Adipose tissue (tissue), 3 donors: ENCODE measurements around the gene GNAQ. TPM values are rescaled to one million over a fixed set of nuclear protein-coding genes. Genes with fewer than 3 reads are reported as not detected.

Experiments used
- H3K27ac ChIP-seq: one replicate; pipeline ENCODE4 v1.5.1; 2013; ENCODE audit warnings: low read depth, low read length
- WGBS, 3 donors: extraction: QIAGEN DNeasy Blood & Tissue Kit; methylation state at CpG; one replicate each; pipeline ENCODE4 v1.1.7; 2013; 5-methylcytosine and 5-hydroxymethylcytosine counted together
- polyA plus RNA-seq, 3 donors: library from polyadenylated mRNA; stranded (reverse); fragments of 200-250 nt; gene quantifications; one replicate each; pipeline ENCODE4 v1.2.3, GENCODE V29; 2013
- donor health status: healthy with polysubstance abuse.
- donor health status: Bipolar disorder and iron deficiency.
- donor health status: healthy.

GNAQ gene
- polyA plus RNA-seq, 3 donors = 6.3 to 24.9 (median 16.8) TPM

GRCh38 chr9:78033870-78034269 lies 2.3 kb upstream of the GNAQ start:
- no peak overlapping the region for H3K27ac ChIP-seq
- WGBS, 3 donors = 63 to 83% (median 81%) methylated on average over 2 of the region's 2 CpGs

GRCh38 chr9:78032730-78033457 lies 1.3 kb upstream of the GNAQ start:
- 29 to 35% (median 34%) methylated on average over 14 of the region's 14 CpGs for WGBS, 3 donors
- H3K27ac ChIP-seq = peak overlapping the region; percentile 81

- 1 to 2% (median 1%) methylated on average over 62 to 91 of the region's 95 CpGs for WGBS, 3 donors
- peak overlapping the region; percentile 81 for H3K27ac ChIP-seq
Observed at GRCh38 chr9:78031893-78032729, 500 bp upstream of the GNAQ start.

- WGBS, 3 donors = 0 to 1% (median 1%) methylated on average over 55 to 87 of the region's 91 CpGs
- H3K27ac ChIP-seq = no peak overlapping the region
Observed at GRCh38 chr9:78030553-78031443, 813 bp downstream of the GNAQ start.

DNA sequence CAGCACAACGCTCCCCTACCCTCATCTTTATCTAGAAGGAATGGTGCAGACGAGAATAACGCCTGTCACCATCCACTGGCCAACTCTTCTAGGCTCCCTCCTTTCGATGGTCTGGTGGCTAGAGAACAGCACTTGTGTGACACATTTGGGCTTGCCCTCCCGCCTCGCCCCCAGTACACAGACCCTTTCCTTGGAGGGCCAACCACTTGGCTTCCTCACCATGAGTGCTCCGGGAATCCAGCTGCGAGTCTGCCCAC lies 1.4 kb downstream of the GNAQ start:
- H3K27ac ChIP-seq = no peak overlapping the region
- 0 to 3% (median 1%) methylated on average over 8 of the region's 8 CpGs for WGBS, 3 donors

GRCh38 chr9:78029551-78030295 lies 1.9 kb downstream of the GNAQ start:
- no peak overlapping the region for H3K27ac ChIP-seq

GRCh38 chr9:78028926-78029325 lies 2.7 kb downstream of the GNAQ start:
- WGBS, 3 donors = 48 to 82% (median 52%) methylated on average over 1 of the region's 1 CpG
- no peak overlapping the region for H3K27ac ChIP-seq

More at GRCh38 chr9:78029551-78030295, 1.9 kb downstream of the GNAQ start:
- WGBS, 3 donors = 0 to 4% (median 3%) methylated on average over 7 of the region's 7 CpGs

DNA sequence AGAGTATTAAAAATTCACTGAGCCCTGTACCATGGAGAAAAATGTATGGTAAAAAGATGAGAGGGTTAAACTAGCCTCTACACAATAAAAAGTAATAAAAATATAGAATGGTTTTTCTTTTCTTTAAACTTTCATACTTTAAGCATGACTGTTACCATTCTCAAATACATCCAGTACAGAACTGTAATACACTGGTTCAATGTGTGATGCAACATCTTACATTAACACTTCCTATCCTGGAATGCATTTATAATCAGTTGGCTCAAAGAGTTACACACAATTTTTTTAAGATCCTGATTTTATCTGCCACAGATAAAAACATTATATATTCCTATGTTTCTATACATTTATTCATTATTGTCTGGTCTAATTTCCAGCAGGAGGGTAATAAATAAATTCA lies 4.7 kb downstream of the GNAQ start:
- H3K27ac ChIP-seq = no peak overlapping the region

DNA sequence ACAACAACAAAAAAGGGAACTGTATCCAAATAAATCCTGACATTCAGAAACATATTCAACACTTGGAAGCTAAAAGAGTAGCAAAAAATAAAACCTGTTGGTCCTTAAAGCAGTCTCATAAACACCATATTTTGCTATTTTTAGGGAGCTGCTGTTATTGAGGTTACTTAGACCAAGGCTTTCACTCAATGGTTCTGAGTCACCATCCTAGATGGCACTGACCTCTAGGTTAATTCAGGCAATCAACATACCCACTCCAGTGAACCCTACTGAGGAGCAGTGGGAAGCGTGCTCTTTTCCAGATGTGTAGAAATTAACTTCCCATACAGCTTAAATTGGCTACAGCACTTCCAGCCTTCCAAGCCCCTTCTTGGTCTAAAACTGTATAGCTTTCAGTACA lies 5.2 kb downstream of the GNAQ start:
- no peak overlapping the region for H3K27ac ChIP-seq
- WGBS, 3 donors = 59 to 89% (median 82%) methylated on average over 1 of the region's 1 CpG

DNA sequence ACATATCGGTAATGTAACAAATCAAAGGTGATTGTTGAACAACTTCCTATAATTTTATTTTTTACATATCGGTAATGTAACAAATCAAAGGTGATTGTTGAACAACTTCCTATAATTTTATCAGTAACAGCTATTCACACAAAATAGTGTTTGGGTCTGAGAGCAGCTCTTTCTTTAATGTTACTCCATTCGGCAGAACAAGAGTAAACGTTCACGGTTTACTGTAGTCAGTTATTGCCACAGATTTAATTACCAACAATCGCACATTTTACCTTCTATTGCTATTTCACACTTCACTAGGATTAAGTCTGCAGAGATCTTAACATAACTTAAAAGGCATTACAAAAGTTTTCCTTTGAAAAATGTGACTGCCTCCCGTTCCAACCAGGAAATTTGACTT lies 6.4 kb downstream of the GNAQ start:
- 55 to 68% (median 63%) methylated on average over 7 of the region's 7 CpGs for WGBS, 3 donors
- H3K27ac ChIP-seq = no peak overlapping the region

GRCh38 chr9:78023003-78023741 lies 8.4 kb downstream of the GNAQ start:
- WGBS, 3 donors = 17 to 47% (median 45%) methylated on average over 5 of the region's 5 CpGs
- no peak overlapping the region for H3K27ac ChIP-seq

GRCh38 chr9:78021697-78022096 lies 9.9 kb downstream of the GNAQ start:
- 38 to 82% (median 50%) methylated on average over 8 of the region's 8 CpGs for WGBS, 3 donors
- H3K27ac ChIP-seq = no peak overlapping the region

GRCh38 chr9:78017190-78017693 lies 14.4 kb downstream of the GNAQ start:
- H3K27ac ChIP-seq = no peak overlapping the region
- WGBS, 3 donors = 80 to 93% (median 82%) methylated on average over 3 of the region's 3 CpGs

DNA sequence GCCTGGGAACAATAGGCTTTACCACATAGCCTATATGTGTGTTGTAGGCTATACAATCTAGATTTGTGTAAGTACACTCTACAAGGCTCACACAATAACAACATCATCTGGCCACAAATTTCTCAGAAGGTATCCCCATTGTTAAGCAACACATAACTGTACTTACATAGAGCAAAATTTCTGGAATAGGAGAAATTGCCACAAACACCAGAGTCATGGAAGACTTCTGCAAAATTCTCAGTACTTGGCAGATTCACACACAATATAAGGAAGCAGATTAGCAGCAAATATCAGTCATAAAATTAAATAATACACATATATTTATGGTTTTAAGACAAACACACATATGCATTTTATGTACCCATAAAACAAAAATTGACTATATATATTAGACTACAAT lies 16.4 kb downstream of the GNAQ start:
- H3K27ac ChIP-seq = no peak overlapping the region

DNA sequence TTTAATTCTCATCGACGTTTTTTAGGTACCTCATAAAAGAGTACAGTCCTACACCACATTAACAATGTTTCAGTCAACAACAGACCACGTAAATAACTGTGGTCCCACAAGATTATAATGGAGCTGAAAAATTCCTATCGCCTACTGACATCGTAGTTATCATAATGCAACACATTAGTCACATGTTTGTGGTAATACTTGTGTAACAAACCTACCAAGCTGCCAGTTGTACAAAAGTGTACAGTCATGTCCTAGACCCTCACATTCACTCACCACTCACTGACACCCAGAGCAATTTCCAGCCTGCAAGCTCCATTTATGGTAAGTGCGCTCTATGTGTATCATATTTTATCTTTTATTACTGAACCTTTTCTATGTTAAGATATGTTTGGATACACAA lies 16.8 kb downstream of the GNAQ start:
- 80 to 90% (median 82%) methylated on average over 6 of the region's 6 CpGs for WGBS, 3 donors

DNA sequence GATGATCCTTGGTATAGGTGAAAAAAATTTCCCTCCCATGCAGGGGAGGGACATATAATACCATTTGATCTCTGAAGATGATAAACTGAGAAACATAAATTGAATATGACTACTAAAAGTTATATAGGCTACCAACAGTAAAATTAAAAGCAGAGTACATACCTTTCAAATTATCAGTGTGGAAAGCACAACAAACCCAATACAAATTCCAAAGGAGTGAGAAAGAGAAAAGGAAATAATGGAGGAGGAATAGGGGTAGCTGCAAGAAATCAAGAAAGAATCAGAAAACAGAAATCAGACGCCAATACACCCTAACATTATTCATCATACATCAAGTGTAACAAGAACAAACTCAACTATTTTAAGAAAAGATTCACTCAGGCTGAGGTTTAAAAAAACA lies 17.7 kb downstream of the GNAQ start:
- H3K27ac ChIP-seq = no peak overlapping the region
- 94 to 98% (median 97%) methylated on average over 1 of the region's 1 CpG for WGBS, 3 donors

More for the DNA sequence above, 16.8 kb downstream of the GNAQ start:
- no peak overlapping the region for H3K27ac ChIP-seq

DNA sequence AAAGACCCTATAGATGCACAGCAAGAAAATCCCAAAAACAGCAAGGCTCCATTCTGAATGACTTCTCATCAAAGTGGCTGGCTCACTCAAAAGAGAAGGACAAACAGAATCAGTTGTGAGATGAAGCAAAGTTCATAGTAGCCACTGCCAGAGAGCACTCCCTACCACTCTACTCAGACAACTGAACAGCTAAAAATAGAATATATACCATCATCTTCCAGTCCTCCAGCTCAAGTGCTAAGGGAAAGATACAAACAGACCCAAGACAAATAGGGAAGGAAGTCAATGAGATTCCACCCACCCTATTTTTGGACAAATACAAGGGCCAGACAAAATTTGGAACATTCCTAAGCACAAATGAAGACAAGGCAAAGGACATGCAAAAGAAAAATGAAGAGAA lies 20.6 kb downstream of the GNAQ start:
- H3K27ac ChIP-seq = no peak overlapping the region

DNA sequence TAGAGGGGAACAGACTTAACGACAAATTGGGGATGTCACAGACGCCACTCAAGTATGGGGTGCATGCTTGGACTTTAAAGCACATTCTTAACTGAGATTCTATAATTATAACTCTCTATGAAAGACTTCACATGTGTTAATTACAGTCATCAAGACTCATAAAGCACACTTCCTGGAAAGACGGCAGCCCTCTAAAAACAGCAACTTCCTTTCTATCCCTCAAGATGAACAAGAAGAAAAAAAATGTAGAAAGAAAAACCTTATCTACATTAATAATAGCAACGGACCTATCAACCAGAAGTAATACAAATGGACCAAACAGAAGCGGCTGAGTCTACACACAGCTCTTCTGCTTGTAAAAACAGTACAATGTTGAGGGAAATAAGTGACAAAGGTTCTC lies 21.2 kb downstream of the GNAQ start:
- no peak overlapping the region for H3K27ac ChIP-seq
- WGBS, 3 donors = 46 to 77% (median 52%) methylated on average over 5 of the region's 5 CpGs
